ENCODE measurements around the gene COL27A1.

GRCh38 chr9:114250648-114251047 lies 95.3 kb downstream of the COL27A1 start:
- no peak for TF ChIP-seq CTCF (optimal IDR thresholded peaks at IDR 0.05 in 1 of 3, IDR thresholded peaks at IDR 0.05 in 1 of 3, conservative IDR thresholded peaks at IDR 0.05 in 1 of 3; ENCODE audit: extremely low read depth in 1 of 3, insufficient read depth in 2 of 3, low read length in 3 of 3)
- no peak for TF ChIP-seq EZH2 (IDR thresholded peaks at IDR 0.05; ENCODE audit: low read length)

Measured in keratinocyte (primary cell).